H9 (cell line): ENCODE measurements around the gene LITAF. TPM values are rescaled to one million over a fixed set of nuclear protein-coding genes. Genes with fewer than 3 reads are reported as not detected.

ENCODE experiments used
- DNase-seq: peaks from one replicate; pipeline ENCODE4 v3.0.0-alpha.2; 2017
- H2AFZ ChIP-seq: one replicate; pipeline ENCODE4 v1.6.1; 2013; ENCODE audit warnings: mild to moderate bottlenecking, low read length, control low read depth, moderate library complexity
- H2AK5ac ChIP-seq: 2 replicates; pipeline ENCODE4 v1.6.1; 2013; ENCODE audit warnings: low read length, control low read depth, mixed read lengths; ENCODE audit not compliant: insufficient read length
- H2BK120ac ChIP-seq: one replicate; pipeline ENCODE4 v1.6.1; 2013; ENCODE audit warnings: low read depth, mild to moderate bottlenecking, low read length, control low read depth, inconsistent platforms; ENCODE audit not compliant: poor library complexity, severe bottlenecking
- H2BK12ac ChIP-seq: 2 replicates; pipeline ENCODE4 v1.6.1; 2013; ENCODE audit warnings: low read length, control low read depth, mixed read lengths, low read depth; ENCODE audit not compliant: insufficient read length
- H2BK15ac ChIP-seq: 2 replicates; pipeline ENCODE4 v1.6.1; 2013; ENCODE audit warnings: low read depth, low read length, control low read depth
- H2BK20ac ChIP-seq: one replicate; pipeline ENCODE4 v1.6.1; 2013; ENCODE audit warnings: low read depth, mild to moderate bottlenecking, low read length, control low read depth, inconsistent platforms; ENCODE audit not compliant: poor library complexity, severe bottlenecking
- H2BK5ac ChIP-seq: 2 replicates; pipeline ENCODE4 v1.6.1; 2013; ENCODE audit warnings: low read length, control low read depth, mixed read lengths; ENCODE audit not compliant: insufficient read length
- H3K14ac ChIP-seq: 2 replicates; pipeline ENCODE4 v1.6.1; 2013; ENCODE audit warnings: low read length, control low read depth; ENCODE audit not compliant: insufficient read depth
- H3K18ac ChIP-seq: 2 replicates; pipeline ENCODE4 v1.6.1; 2013; ENCODE audit warnings: low read depth, mild to moderate bottlenecking, mixed read lengths, low read length, control low read depth; ENCODE audit not compliant: insufficient read length
- H3K23ac ChIP-seq: 2 replicates; pipeline ENCODE4 v1.6.1; 2013; ENCODE audit warnings: low read length, control low read depth, mixed read lengths, low read depth; ENCODE audit not compliant: insufficient read length
- H3K23me2 ChIP-seq: 2 replicates; pipeline ENCODE4 v1.6.1; 2013; ENCODE audit warnings: low read depth, mild to moderate bottlenecking, mixed read lengths, low read length, control low read depth; ENCODE audit not compliant: insufficient read length, poor library complexity, severe bottlenecking
- H3K27ac ChIP-seq: 2 replicates; pipeline ENCODE4 v1.5.1; 2013; ENCODE audit warnings: low read length, control low read depth, mixed read lengths, low read depth; ENCODE audit not compliant: insufficient read length
- H3K27me3 ChIP-seq: 2 replicates; pipeline ENCODE4 v1.6.1; 2013; ENCODE audit warnings: low read length, control low read depth, inconsistent platforms; ENCODE audit not compliant: insufficient read depth
- H3K4ac ChIP-seq: 2 replicates; pipeline ENCODE4 v1.6.1; 2013; ENCODE audit warnings: low read depth, mild to moderate bottlenecking, control low read depth, inconsistent platforms, low read length, moderate library complexity
- H3K4me1 ChIP-seq: 2 replicates; pipeline ENCODE4 v1.6.1; 2013; ENCODE audit warnings: low read length, control low read depth, inconsistent platforms; ENCODE audit not compliant: insufficient read depth
- H3K4me2 ChIP-seq: 2 replicates; pipeline ENCODE4 v1.6.1; 2013; ENCODE audit warnings: low read length, control low read depth, mixed read lengths; ENCODE audit not compliant: insufficient read length, insufficient read depth
- H3K56ac ChIP-seq: 2 replicates; pipeline ENCODE4 v1.6.1; 2013; ENCODE audit warnings: low read depth, mild to moderate bottlenecking, mixed read lengths, low read length, control low read depth; ENCODE audit not compliant: insufficient read length
- H3K79me1 ChIP-seq: 2 replicates; pipeline ENCODE4 v1.6.1; 2013; ENCODE audit warnings: low read depth, mild to moderate bottlenecking, moderate library complexity, low read length, control low read depth, inconsistent platforms; ENCODE audit not compliant: insufficient read depth, poor library complexity, severe bottlenecking
- H3K79me2 ChIP-seq: 2 replicates; pipeline ENCODE4 v1.6.1; 2013; ENCODE audit warnings: low read length, control low read depth, inconsistent platforms; ENCODE audit not compliant: insufficient read depth
- H3K9ac ChIP-seq: 2 replicates; pipeline ENCODE4 v1.6.1; 2013; ENCODE audit warnings: low read length, control low read depth, mixed read lengths; ENCODE audit not compliant: insufficient read length; ENCODE audit errors: extremely low read depth
- H3K9me3 ChIP-seq: one replicate; pipeline ENCODE4 v1.6.1; 2013; ENCODE audit warnings: low read depth, low read length, inconsistent platforms; ENCODE audit not compliant: control insufficient read depth
- H3T11ph ChIP-seq: one replicate; pipeline ENCODE4 v1.6.1; 2013; ENCODE audit warnings: mild to moderate bottlenecking, low read length, control low read depth, inconsistent platforms
- H4K20me1 ChIP-seq: one replicate; pipeline ENCODE4 v1.6.1; 2013; ENCODE audit not compliant: control insufficient read depth, insufficient read length, insufficient read depth
- H4K5ac ChIP-seq: 2 replicates; pipeline ENCODE4 v1.6.1; 2013; ENCODE audit warnings: low read depth, mild to moderate bottlenecking, mixed read lengths, low read length, control low read depth; ENCODE audit not compliant: insufficient read length
- H4K8ac ChIP-seq: replicated peaks from 2 replicates; pipeline ENCODE4 v1.6.1; 2013; ENCODE audit warnings: low read length, control low read depth, mixed read lengths, low read depth; ENCODE audit not compliant: insufficient read length
- H4K91ac ChIP-seq: 2 replicates; pipeline ENCODE4 v1.6.1; 2013; ENCODE audit warnings: low read depth, mild to moderate bottlenecking, moderate library complexity, mixed read lengths, low read length, control low read depth; ENCODE audit not compliant: insufficient read length
- H3K27ac Mint-ChIP-seq, 3 experiments: 2 replicates in 2 of 3; 3 replicates in 1 of 3; pipeline ENCODE4 v1.8.0; 2020 to 2021; ENCODE audit warnings: mixed read lengths in 3 of 3, mild to moderate bottlenecking in 1 of 3, moderate library complexity in 1 of 3
- H3K27me3 Mint-ChIP-seq: 2 replicates; pipeline ENCODE4 v1.8.0; 2021; ENCODE audit warnings: low read depth, mild to moderate bottlenecking, moderate library complexity, mixed read lengths
- H3K36me3 Mint-ChIP-seq, 3 experiments: 2 replicates in 2 of 3; 3 replicates in 1 of 3; pipeline ENCODE4 v1.8.0; 2020 to 2021; ENCODE audit warnings: low read depth in 3 of 3, mixed read lengths in 3 of 3; ENCODE audit not compliant: insufficient read depth in 1 of 3
- H3K4me1 Mint-ChIP-seq, 2 experiments: 2 replicates each; pipeline ENCODE4 v1.8.0; 2020; ENCODE audit warnings: mixed read lengths in 2 of 2
- H3K4me3 Mint-ChIP-seq, 2 experiments: 2 replicates in 1 of 2; 3 replicates in 1 of 2; pipeline ENCODE4 v1.8.0; 2020 to 2021; ENCODE audit warnings: mild to moderate bottlenecking in 2 of 2, mixed read lengths in 2 of 2, moderate library complexity in 1 of 2
- H3K9me3 Mint-ChIP-seq, 2 experiments: 2 replicates in 1 of 2; 3 replicates in 1 of 2; pipeline ENCODE4 v1.8.0; 2020; ENCODE audit warnings: mild to moderate bottlenecking in 2 of 2, mixed read lengths in 2 of 2, moderate library complexity in 1 of 2
- CTCF ChIP-seq: fragments of 200-600 bp; sonication (generic); conservative IDR thresholded peaks from 3 replicates; pipeline ENCODE4 v1.8.0; 2021; ENCODE audit warnings: antibody characterized with exemption, mild to moderate bottlenecking
- WGBS: extraction: QIAGEN DNeasy Blood & Tissue Kit; methylation state at CpG from one replicate; pipeline ENCODE4 v1.1.7; 2013; ENCODE audit warnings: missing lambda C conversion rate, low lambda C conversion rate, mixed read lengths; ENCODE audit not compliant: insufficient read length; ENCODE audit errors: extremely low coverage; 5-methylcytosine and 5-hydroxymethylcytosine counted together
- total RNA-seq: library from RNA; stranded (reverse); gene quantifications from 2 replicates; pipeline ENCODE4 v1.2.1, GENCODE V29; 2021

Gene LITAF
- total RNA-seq, 1 experiment from 2014 or later: 249 TPM

DNA sequence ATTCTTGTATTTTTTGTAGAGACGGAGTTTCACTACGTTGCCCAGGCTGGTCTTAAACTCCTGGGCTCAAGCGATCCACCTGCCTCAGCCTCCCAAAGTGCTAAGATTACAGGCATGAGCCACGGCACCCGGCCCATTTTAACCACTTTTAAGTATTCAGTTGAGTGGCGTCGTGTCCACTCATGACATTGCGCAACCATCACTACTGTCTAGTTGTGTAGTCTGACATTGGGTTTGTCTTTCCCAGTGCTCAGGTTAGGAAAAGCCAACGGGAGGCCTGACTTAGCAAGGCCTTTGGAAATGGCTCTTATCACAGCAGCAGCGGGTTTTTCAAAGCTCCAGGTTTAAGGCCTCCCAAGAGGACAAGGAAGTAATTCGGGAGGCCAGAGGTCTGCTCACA, 58.7 kb downstream of the LITAF start:
- Mint-ChIP-seq H3K27me3 (peaks cover 4% of the 10 kb centered on the region), H3K36me3 (0 out of 7 replicates have a peak, but pooled peaks cover 0 to 6% (median 0%) of the 10 kb centered on the region in 3 experiments), H3K4me3 (peak overlapping the region in 1 of 2 experiments; percentile 66; a peak in 1 of 5 replicates), H3K4me1 (peaks cover 21 to 38% of the 10 kb centered on the region in 2 experiments), H3K9me3 (peaks cover 0 to 4% of the 10 kb centered on the region in 2 experiments; a peak in 1 of 5 replicates), H3K27ac (no peak overlapping the region)
- no peak overlapping the region for H3K56ac ChIP-seq
- no peak overlapping the region for H2BK15ac ChIP-seq
- no peak overlapping the region for H4K5ac ChIP-seq
- H2BK5ac ChIP-seq: no peak overlapping the region
- TF ChIP-seq CTCF: no peak
- no peak overlapping the region for H3K27ac ChIP-seq
- H3K27me3 ChIP-seq: no peaks in the 10 kb centered on the region
- no peak overlapping the region for H2BK120ac ChIP-seq
- no peaks in the 10 kb centered on the region for H3K79me2 ChIP-seq
- DNase-seq: no peak
- H3K14ac ChIP-seq: no peak overlapping the region; the same call in 1 of the 2 replicates
- H3K18ac ChIP-seq: no peak overlapping the region
- H2BK12ac ChIP-seq: no peak overlapping the region
- H3K4me2 ChIP-seq: no peak overlapping the region
- WGBS: no CpG with 5 or more reads among the region's 11 CpGs
- no peak overlapping the region for H3K23ac ChIP-seq
- H3K4ac ChIP-seq: no peak overlapping the region
- H3K4me1 ChIP-seq: no peaks in the 10 kb centered on the region
- no peaks in the 10 kb centered on the region for H3K9me3 ChIP-seq
- H3K9ac ChIP-seq: no peak overlapping the region
- H4K20me1 ChIP-seq: no peaks in the 10 kb centered on the region
- no peak overlapping the region for H2AFZ ChIP-seq
- H3T11ph ChIP-seq: no peak overlapping the region
- no peak overlapping the region for H4K91ac ChIP-seq
- H3K79me1 ChIP-seq: no peaks in the 10 kb centered on the region
- no peak overlapping the region for H4K8ac ChIP-seq
- no peak overlapping the region for H2BK20ac ChIP-seq
- H2AK5ac ChIP-seq: no peak overlapping the region
- no peaks in the 10 kb centered on the region for H3K23me2 ChIP-seq
